22Rv1 (cell line): ENCODE data around the gene FAM200B.

Experiments used
- CTCF ChIP-seq: fragments of 450-650 bp; IDR thresholded peaks from 2 replicates; pipeline ENCODE4 v1.5.1; 2017; ENCODE audit warnings: mild to moderate bottlenecking
- ZFX ChIP-seq: fragments of 450-650 bp; IDR thresholded peaks from 2 replicates; pipeline ENCODE4 v1.6.1; 2017; ENCODE audit warnings: antibody characterized with exemption, borderline replicate concordance

- no peak for TF ChIP-seq CTCF
- no peak for TF ChIP-seq ZFX
These were observed 15.2 kb downstream of the FAM200B start for GRCh38 chr4:15696866-15697265.
